ENCODE results near the gene HS3ST6.

The HS3ST6 gene

DNA sequence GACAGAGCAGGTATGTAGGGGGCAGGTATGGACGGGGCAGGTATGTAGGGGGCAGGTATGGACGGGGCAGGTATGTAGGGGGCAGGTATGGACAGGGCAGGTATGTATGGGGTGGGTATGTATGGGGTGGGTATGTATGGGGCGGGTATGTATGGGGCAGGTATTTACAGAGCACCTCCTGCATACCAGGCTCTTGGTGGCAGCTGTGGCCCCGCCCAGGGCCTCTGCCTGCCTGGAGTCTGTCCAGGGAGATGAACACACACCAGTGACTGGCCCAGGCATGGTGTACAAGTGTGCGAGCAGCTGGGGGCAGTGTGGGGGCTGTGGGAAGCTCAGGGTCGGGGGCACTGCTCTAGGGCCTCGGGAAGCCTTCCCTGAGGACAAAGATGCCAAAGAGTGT lies 31.8 kb upstream of the HS3ST6 start:
- TF ChIP-seq GATA2 (IDR thresholded peaks at IDR 0.05; ENCODE audit: low read depth, low read length) (no peak), GATA3 (IDR thresholded peaks at IDR 0.05; ENCODE audit: low read depth, low read length) (no peak)

DNA sequence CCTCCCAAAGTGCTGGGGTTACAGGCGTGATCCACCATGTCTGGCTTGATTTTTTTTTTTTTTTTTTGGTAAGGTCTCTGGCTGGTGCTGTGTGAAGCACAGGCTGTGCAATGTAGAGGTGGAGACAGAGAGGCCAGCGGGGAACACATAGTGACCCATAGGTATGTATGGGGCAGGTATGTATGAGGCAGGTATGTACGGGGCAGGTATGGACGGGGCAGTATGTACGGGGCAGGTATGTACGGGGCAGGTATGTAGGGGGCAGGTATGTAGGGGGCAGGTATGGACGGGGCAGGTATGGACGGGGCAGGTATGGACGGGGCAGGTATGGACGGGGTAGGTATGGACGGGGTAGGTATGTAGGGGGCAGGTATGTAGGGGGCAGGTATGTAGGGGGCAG lies 31.3 kb upstream of the HS3ST6 start:
- no peak for TF ChIP-seq GATA3 (IDR thresholded peaks at IDR 0.05; ENCODE audit: low read depth, low read length)
- no peak for TF ChIP-seq GATA2 (IDR thresholded peaks at IDR 0.05; ENCODE audit: low read depth, low read length)

DNA sequence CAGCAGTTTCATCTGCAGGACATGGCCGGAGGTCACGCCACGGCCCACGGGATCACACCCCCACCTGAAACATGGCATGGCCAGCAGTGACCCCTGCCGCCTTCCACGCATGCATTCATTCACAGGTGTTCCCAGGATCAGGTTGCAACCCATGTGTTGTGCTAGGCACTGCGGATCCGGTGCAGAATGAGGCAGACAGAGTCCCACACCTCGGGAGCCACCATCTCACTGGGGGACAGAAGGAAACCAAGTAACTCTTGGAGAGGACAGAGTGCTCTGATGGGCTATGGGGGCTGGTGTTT lies 29.1 kb upstream of the HS3ST6 start:
- TF ChIP-seq GATA2 (IDR thresholded peaks at IDR 0.05; ENCODE audit: low read depth, low read length) (no peak), GATA3 (IDR thresholded peaks at IDR 0.05; ENCODE audit: low read depth, low read length) (no peak)

DNA sequence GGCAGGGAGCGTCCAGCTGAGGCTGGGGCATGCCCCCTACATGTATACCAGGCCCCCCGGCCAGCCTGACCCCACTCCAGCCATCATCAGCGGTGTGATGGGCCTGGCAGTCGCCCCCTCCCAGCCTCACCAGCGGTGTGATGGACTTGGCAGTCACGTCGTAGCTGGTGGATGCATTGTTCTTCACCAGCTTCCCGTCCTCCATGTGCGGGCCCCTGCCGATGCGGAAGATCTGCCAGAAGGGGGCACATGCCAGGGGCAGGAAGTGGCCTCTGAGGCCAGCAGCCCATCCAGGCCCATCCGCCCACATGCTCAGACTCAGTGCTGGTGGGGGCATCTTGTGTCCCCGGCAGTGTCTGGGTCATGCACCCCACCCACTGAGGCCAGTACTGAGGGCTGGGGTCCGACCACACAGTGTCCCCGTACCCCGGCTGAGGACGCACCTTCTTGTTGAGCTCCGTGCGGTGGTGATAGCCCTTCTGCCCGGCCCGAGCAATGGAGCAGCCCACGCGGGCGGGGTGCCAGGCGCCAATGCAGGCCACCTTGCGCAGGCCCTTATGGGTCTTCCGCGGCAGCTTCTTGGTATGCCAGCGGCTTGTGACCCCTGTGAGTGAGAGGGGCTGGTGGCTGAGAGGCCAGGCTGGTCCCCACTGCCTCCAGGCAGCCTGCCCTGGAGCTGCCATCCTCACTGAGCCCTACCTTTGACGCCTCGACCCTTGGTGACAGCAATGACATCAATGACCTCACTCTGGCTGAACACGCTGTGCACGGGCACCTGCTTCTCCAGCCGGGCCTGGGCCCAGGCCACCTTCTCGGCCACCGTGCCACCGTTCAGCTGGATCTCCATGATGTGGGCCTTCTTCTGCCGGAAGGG lies 28.5 kb upstream of the HS3ST6 start:
- no peak for TF ChIP-seq GATA2 (IDR thresholded peaks at IDR 0.05; ENCODE audit: low read depth, low read length)
- no peak for TF ChIP-seq GATA3 (IDR thresholded peaks at IDR 0.05; ENCODE audit: low read depth, low read length)

DNA sequence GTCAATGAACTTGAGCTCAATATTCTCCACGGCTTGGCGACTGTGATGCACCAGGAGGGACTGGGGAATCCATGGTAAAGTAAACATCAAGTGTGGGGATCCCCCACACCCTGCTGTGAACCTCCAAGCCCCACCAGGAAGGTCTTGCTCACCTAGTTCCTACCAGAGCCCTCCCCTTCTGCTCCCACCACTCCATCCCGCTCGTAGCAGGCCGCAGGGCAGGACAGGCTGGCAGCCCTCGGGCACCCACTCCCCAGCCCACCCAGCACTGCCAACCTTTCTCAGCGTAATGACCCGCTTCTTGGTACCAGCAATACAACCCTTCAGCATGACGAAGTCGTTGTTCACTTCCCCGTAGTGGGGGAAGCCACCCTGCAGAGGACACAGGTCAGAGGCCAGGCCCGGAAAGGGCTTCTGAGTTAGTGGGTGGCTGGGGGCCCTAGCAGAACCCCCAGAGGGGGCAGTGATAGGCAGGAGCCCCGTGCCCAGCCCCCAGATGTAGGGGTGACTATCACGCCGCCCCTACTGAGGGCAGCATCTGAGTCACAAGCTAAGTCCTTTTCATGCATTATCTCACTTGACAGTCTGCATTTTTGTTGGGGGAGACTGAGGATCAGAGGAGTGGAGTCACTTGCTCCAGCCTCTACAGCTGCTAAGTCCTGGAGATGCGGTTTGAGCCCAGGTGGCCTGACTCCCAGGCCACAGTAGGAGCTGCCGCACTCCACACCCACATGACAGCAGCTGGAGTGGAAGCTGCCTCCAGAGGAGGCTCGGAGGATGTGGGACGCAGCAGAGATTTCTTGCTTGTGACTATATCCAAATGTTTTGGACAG lies 27.6 kb upstream of the HS3ST6 start:
- TF ChIP-seq GATA2 (IDR thresholded peaks at IDR 0.05; ENCODE audit: low read depth, low read length), result no peak
- TF ChIP-seq GATA3 (IDR thresholded peaks at IDR 0.05; ENCODE audit: low read depth, low read length), result no peak

DNA sequence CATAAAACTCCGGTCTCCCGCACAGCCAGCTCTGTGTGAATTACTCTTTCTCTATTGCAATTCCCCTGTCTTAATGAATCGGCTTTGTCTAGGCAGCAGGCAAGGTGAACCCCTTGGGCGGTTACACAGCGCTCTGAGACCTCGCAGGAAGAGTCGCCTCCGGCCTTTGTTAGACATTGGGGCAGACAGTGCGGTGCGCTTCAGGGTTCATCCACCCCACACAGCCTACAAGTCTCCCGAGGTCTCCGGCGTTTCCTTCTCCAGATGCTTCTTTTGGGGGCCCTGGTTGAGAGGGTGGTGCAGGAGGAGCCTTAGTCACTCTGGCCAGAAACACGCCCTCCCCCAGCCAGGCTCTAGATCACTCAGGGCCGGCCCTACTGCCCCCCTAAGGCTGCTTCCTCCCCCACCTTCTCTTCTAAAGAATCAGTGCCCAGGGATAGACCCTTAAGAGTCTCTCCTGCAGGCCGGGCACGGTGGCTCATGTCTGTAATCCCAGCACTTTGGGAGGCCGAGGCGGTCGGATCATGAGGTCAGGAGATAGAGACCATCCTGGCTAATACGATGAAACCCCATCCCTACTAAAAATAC lies 26.5 kb upstream of the HS3ST6 start:
- no peak for TF ChIP-seq GATA2 (IDR thresholded peaks at IDR 0.05; ENCODE audit: low read depth, low read length)
- no peak for TF ChIP-seq GATA3 (IDR thresholded peaks at IDR 0.05; ENCODE audit: low read depth, low read length)

DNA sequence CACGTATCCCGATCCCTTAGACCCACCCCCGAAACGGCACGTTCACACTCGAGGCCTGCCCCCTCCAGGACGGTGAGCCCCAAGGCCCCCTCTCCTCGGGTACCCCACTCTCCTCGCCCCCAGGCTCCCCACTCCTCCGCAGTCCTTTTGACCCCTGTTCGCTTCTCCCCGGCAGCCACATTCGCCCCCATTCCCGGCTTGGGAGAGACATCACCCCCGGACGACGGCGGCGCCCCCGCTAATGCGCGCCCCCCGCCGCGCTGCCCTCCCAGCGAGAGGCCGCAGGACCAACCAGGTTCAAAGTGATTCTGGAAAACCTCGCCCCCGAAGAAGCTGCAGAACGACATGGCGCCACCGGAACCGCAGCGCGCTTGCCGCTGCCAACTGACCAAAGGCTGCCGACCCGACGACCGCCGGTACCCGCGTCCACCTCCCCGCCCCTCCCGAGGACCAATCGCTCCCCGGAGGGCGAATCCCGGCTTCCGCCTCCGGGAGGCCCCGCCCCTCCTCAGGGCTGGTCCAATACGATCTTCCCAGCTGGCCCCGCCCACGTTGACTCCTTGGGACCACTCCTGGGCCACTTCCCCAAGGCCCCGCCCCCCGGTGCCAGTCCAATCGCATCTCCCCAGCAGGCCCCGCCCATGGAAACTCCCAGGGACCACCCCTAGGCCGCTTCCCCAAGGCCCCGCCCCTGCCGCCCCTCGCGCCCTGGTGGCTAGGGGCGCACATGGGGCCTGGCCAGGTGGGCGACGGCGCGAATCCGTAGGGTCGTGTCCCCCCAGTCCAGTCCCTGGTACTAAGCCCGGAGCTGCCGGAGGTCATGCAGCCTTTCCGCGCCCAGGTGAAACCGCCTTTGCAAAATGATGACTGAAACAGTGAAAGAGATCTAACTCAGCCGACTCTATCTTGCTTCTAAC lies 24.9 kb upstream of the HS3ST6 start, which contains the start of gene MSRB1:
Gene MSRB1, minus strand, starts transcription at position 390 of the 917 bp plus-strand sequence. Its CDS starts 43 bp downstream, at position 347.
- TF ChIP-seq GATA2 (IDR thresholded peaks at IDR 0.05; ENCODE audit: low read depth, low read length) (no peak), GATA3 (IDR thresholded peaks at IDR 0.05; ENCODE audit: low read depth, low read length) (no peak)

DNA sequence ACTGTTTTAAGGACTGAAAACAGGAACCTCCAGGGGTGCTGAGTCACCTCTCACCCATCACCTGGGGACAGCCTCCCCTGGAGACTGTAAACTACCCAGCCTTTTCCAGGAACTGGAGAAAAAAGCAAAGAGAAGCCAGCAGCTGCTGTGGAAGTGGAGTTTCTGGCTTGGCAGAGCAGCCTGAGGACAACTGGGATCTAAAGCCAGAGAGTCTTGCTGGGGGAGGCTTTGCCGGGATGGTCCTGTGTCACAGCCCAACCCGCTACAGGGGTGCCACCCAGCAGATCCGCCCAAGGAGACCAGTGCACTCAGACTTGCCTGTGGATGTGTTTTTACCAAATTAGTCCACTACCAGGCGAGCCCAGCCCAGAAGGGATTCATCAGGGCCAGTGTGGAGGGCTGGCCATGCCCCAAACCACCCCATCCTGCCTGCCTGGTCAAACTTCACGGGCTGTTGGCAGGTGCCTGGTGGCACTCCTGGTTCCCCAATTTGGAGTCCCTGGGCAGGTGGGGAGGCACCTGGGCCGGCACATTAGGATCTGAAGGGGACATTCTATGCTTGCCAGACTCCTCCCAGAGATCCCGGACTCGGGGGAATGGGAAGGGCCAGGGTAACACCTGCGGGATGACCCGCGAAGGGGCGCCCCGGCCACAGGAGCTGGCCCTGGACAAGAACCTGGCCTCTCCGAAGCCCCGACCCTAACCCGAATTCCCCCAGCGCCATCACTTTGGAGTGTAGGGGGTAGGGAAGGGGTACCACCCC lies 24.0 kb upstream of the HS3ST6 start:
- TF ChIP-seq GATA3 (IDR thresholded peaks at IDR 0.05; ENCODE audit: low read depth, low read length) (no peak), GATA2 (IDR thresholded peaks at IDR 0.05; ENCODE audit: low read depth, low read length) (no peak)

DNA sequence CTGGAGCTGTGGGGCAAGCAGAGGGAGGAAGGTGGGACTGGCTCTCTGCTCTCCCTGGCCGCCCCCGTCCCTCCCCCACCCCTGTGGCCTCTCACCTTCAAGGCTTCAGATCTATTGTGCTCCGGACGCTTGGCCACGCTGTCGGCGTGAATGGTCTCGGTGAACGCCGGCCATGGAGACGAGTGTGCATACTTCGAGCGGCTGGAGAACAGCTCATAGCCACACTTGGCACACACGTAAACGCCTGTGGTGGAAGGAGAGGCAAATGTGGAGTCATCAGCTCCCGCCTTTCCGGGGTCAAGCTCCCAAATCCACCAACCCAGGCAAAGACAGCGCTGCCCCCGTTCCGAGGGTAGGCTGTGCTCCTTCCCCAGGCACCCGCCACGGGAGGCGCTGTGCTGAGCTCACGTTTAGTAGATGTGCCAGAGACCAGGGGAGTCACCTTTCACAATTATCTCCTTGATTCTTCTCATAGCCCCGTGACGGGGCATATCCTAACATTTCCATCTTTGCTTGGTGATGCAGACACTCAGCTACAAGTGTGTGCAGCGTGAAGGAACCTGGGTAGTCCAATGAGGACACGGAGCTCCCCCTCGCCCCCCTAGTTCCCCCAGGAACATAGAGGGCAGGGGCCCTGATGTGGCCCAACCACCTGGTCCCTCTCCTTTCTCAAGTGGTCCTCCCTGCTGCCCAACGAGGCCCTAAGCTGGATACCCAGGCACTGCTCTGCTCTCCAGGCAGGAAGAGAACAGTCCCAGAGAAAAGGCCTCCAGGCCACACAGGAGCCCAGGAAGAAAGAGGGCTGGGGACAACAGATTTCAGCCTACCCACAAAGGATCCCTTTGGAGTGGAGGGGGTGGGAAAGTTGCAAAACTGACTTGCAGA lies 23.2 kb upstream of the HS3ST6 start:
- TF ChIP-seq GATA3 (IDR thresholded peaks at IDR 0.05; ENCODE audit: low read depth, low read length), result no peak
- TF ChIP-seq GATA2 (IDR thresholded peaks at IDR 0.05; ENCODE audit: low read depth, low read length), result no peak

DNA sequence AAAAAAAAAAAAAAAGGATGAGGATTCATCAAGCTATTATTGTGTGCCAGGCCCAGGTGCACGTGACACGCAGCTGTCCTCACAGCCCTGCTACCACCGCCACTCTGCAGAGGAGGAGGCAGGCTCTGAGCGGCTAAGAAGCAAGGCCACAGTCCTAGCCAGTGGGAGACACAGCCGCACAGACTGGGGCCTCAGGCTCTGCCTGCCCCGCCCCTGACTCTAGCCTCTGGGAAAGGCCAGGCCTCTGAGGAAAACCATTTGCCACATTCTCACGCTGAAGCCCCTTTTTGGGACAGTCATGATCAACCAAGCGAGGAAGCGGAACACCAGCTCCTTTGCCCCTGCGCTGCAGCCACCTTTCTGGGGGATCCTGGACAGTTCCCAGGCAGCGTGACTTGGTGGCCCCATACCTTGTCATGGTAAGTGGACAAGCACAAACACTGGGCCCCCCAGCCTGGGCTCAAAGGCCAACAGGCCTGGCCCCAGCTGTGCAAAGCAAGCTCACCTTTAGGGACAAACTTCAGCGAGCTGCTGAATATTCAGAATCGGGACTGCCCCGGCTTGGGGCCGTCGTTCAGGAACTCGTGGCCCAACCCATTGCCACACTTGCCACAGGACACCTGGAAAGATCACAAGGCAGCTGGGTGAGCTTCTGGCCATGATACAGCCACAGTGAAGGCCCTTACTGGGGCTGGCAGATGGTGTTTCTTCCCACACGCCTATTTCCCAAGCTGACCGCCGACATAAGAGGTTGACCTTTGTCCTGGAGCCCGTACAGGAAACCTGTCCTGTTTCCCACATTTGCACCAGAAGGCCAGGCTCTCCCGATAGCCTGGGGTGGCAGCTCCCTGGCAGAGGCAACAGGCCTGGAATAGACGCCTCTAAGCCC lies 22.3 kb upstream of the HS3ST6 start:
- TF ChIP-seq GATA2 (IDR thresholded peaks at IDR 0.05; ENCODE audit: low read depth, low read length) (no peak), GATA3 (IDR thresholded peaks at IDR 0.05; ENCODE audit: low read depth, low read length) (no peak)

DNA sequence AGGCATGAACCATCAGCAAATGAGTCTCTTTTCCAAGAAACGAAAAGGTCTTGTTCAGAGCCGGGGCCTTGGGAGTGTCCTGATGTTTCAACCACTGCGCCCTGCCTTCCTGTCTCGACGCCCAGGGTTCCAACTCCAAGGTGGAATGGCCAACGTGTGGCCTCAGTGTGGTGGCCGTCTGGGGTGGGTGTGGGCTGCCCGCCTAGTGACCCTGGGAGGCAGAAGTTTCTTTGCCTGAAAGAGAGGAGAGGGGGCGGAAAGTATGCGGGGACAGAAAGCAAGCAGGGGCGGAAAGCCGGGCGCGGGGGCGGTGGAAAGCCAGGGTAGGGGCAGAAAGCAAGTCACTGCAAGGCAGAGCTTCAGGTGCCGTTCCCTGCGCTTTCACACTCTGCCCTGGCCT lies 20.7 kb upstream of the HS3ST6 start:
- TF ChIP-seq GATA3 (IDR thresholded peaks at IDR 0.05; ENCODE audit: low read depth, low read length) (no peak), GATA2 (IDR thresholded peaks at IDR 0.05; ENCODE audit: low read depth, low read length) (no peak)
